ENCODE results near the gene DRICH1. TPM values are rescaled to one million over a fixed set of nuclear protein-coding genes. Genes with fewer than 3 reads are reported as not detected.

Gene DRICH1
- total and polyA plus RNA-seq, 4 donors, result 0.08 to 0.33 TPM; not detected in 2

GRCh38 chr22:23579870-23580575 is 52.1 kb downstream of the DRICH1 start, which contains the start of gene IGLL1:
TSS of gene IGLL1 (minus strand) at chr22:23580290. CDS start at chr22:23580190, 100 bp downstream.
- 81% methylated on average over 12 of the region's 12 CpGs for WGBS
- no peak for DNase-seq (ENCODE audit: low spot score)
- H3K4me1 ChIP-seq (ENCODE audit: control insufficient read depth in 4 of 4, insufficient read depth in 4 of 4, low read length in 3 of 4), result no peaks in the 10 kb centered on the region
- no peaks in the 10 kb centered on the region for H3K36me3 ChIP-seq (ENCODE audit: control insufficient read depth in 4 of 4, insufficient read depth in 3 of 4, low read depth in 1 of 4, low read length in 3 of 4)
- H3K27me3 ChIP-seq (ENCODE audit: control insufficient read depth in 4 of 4, insufficient read depth in 4 of 4, low read length in 3 of 4), result no peaks in the 10 kb centered on the region
- H3K27ac ChIP-seq (ENCODE audit: low read depth in 1 of 2, low read length in 2 of 2), result no peak within 1 kb of the TSS
- no peaks in the 10 kb centered on the region for H3K9me3 ChIP-seq (ENCODE audit: control insufficient read depth in 4 of 4, low read length in 3 of 4)
- H3K9ac ChIP-seq (ENCODE audit: low read depth in 1 of 2, low read length in 2 of 2), result no peak within 1 kb of the TSS
- no peak within 1 kb of the TSS for H3K4me3 ChIP-seq (ENCODE audit: low read depth in 1 of 3, low read length in 3 of 3)
- no peak for TF ChIP-seq HNF4A (conservative IDR thresholded peaks at IDR 0.05)
- no peak for TF ChIP-seq REST (IDR thresholded peaks at IDR 0.05)
- TF ChIP-seq RAD21 (IDR thresholded peaks at IDR 0.05), result no peak
- no peak for TF ChIP-seq HNF4G (IDR thresholded peaks at IDR 0.05)
- no peak for TF ChIP-seq MAX (IDR thresholded peaks at IDR 0.05)
- TF ChIP-seq JUND (IDR thresholded peaks at IDR 0.05), result no peak
- TF ChIP-seq EGR1 (IDR thresholded peaks at IDR 0.05; ENCODE audit: low read depth in 2 of 2), result no peak
- no peak for TF ChIP-seq YY1 (IDR thresholded peaks at IDR 0.05)
- TF ChIP-seq SP1 (IDR thresholded peaks at IDR 0.05), result no peak
- no peak for TF ChIP-seq FOXA1 (IDR thresholded peaks at IDR 0.05)
- TF ChIP-seq FOXA2 (IDR thresholded peaks at IDR 0.05), result no peak
- TF ChIP-seq ZBTB33 (IDR thresholded peaks at IDR 0.05), result no peak
- TF ChIP-seq TAF1 (conservative IDR thresholded peaks at IDR 0.05), result no peak
- no peak for TF ChIP-seq GABPA (IDR thresholded peaks at IDR 0.05 in 1 of 2, conservative IDR thresholded peaks at IDR 0.05 in 1 of 2)
- TF ChIP-seq CTCF (IDR thresholded peaks at IDR 0.05; ENCODE audit: low read depth, low read length, missing input control), result no peak
- TF ChIP-seq NR2F2 (IDR thresholded peaks at IDR 0.05), result no peak
- TF ChIP-seq RXRA (IDR thresholded peaks at IDR 0.05), result no peak
